K562 (cell line): Measurements from ENCODE around the gene C12orf75. TPM values are rescaled to one million over a fixed set of nuclear protein-coding genes. Genes with fewer than 3 reads are reported as not detected.

Experiments used
- ATAC-seq: fragments of 200-7000 bp; cut with Tn5 transposase; 3 replicates; pipeline ENCODE4 v1.9.1; 2020; ENCODE audit warnings: moderate library complexity
- BruUV-seq: library from RNA; stranded (reverse); fragments of 400-500 nt; replicated peaks from 2 replicates; lab custom pipeline; 2021; lab: Mats Ljungman, UMichigan
- CTCF ChIA-PET: fragments of 300-600 bp; formaldehyde crosslinking; extraction: SDS; loops from one replicate; lab custom pipeline; 2021; ENCODE audit warnings: low intra/inter-chr PET ratio; lab: Yijun Ruan, JAX
- POLR2A ChIA-PET: fragments of 300-600, 350-650 bp; sonication (Branson Sonifier 250); formaldehyde crosslinking; extraction: SDS; loops from one replicate; lab custom pipeline; 2021; ENCODE audit warnings: antibody characterized with exemption, inconsistent platforms; lab: Yijun Ruan, JAX
- DNase-seq, 4 experiments: peaks; one replicate each; pipeline versions ENCODE4 v3.0.0 to v3.0.0-alpha.2; 2011 to 2018; ENCODE audit warnings: low spot score in 3 of 4, mixed read lengths in 3 of 4; ENCODE audit errors: extremely low read depth in 1 of 4
- FAIRE-seq: peaks from 2 replicates; lab custom pipeline; 2011; peaks lifted over from hg19 to GRCh38; lab: Jason Lieb, UNC
- H2AFZ ChIP-seq: 2 replicates; pipeline ENCODE4 v1.6.0; 2011; ENCODE audit warnings: low read depth, low read length, control low read depth, inconsistent platforms
- H3K27ac ChIP-seq: fragments of 200-600 bp; 3 replicates; pipeline ENCODE4 v1.8.0; 2011; ENCODE audit warnings: low read depth, mild to moderate bottlenecking, control low read depth, inconsistent platforms, low read length, moderate library complexity, mixed read lengths; ENCODE audit errors: extremely low read depth
- H3K27me3 ChIP-seq, 2 experiments: fragments of 300-600 bp in 1 of 2; 2 replicates in 1 of 2; 3 replicates in 1 of 2; pipeline versions ENCODE4 v1.6.0 to v1.8.0; 2011; ENCODE audit warnings: inconsistent platforms in 2 of 2, low read length in 2 of 2, mild to moderate bottlenecking in 1 of 2, mixed read lengths in 1 of 2, moderate library complexity in 1 of 2; ENCODE audit not compliant: control insufficient read depth in 2 of 2, insufficient read depth in 2 of 2
- H3K36me3 ChIP-seq: fragments of 300-600 bp; 3 replicates; pipeline ENCODE4 v1.8.0; 2011; ENCODE audit warnings: mild to moderate bottlenecking, low read length, inconsistent platforms; ENCODE audit not compliant: control insufficient read depth, insufficient read depth
- H3K4me1 ChIP-seq, 2 experiments: fragments of 200-600 bp in 1 of 2; replicated peaks in 1 of 2; 2 replicates in 1 of 2; 3 replicates in 1 of 2; pipeline versions ENCODE4 v1.5.1 to v1.8.0; 2011; ENCODE audit warnings: inconsistent platforms in 2 of 2, low read length in 2 of 2, mild to moderate bottlenecking in 1 of 2, mixed read lengths in 1 of 2, moderate library complexity in 1 of 2; ENCODE audit not compliant: control insufficient read depth in 2 of 2, insufficient read depth in 2 of 2
- H3K4me2 ChIP-seq: 2 replicates; pipeline ENCODE4 v1.6.1; 2011; ENCODE audit warnings: low read length, control low read depth, inconsistent platforms, mixed read lengths; ENCODE audit not compliant: insufficient read depth
- H3K4me3 ChIP-seq: fragments of 200-600 bp; sonication (generic), shearing (Covaris generic); 2 replicates; pipeline ENCODE4 v1.5.1; 2016; ENCODE audit warnings: control low read depth, inconsistent platforms
- H3K79me2 ChIP-seq: fragments of 200-600 bp; 3 replicates; pipeline ENCODE4 v1.8.0; 2011; ENCODE audit warnings: low read length, inconsistent platforms; ENCODE audit not compliant: control insufficient read depth, insufficient read depth
- H3K9ac ChIP-seq, 2 experiments: 2 replicates each; pipeline versions ENCODE4 v1.6.0 to v1.6.1; 2011; ENCODE audit warnings: low read depth in 2 of 2, low read length in 2 of 2, control low read depth in 1 of 2, inconsistent platforms in 1 of 2, mild to moderate bottlenecking in 1 of 2, mixed read lengths in 1 of 2; ENCODE audit not compliant: insufficient read depth in 1 of 2
- H3K9me1 ChIP-seq: one replicate; pipeline ENCODE4 v1.6.0; 2011; ENCODE audit warnings: inconsistent platforms, mild to moderate bottlenecking, low read length, moderate library complexity; ENCODE audit not compliant: control insufficient read depth, insufficient read depth
- H3K9me3 ChIP-seq: replicated peaks from 2 replicates; pipeline ENCODE4 v1.5.1; 2011; ENCODE audit warnings: low read depth, low read length, inconsistent platforms; ENCODE audit not compliant: control insufficient read depth, insufficient read depth
- H4K20me1 ChIP-seq: replicated peaks from 2 replicates; pipeline ENCODE4 v1.6.1; 2011; ENCODE audit warnings: low read length, inconsistent platforms, mixed read lengths; ENCODE audit not compliant: control insufficient read depth, insufficient read depth
- BACH1 ChIP-seq: fragments of 200-800 bp; sonication (Bioruptor generic); IDR thresholded peaks from 2 replicates; pipeline ENCODE4 v1.6.1; 2016; ENCODE audit warnings: missing genetic modification characterization, missing compliant biosample characterization
- COPS2 ChIP-seq: fragments of 450-650 bp; conservative IDR thresholded peaks from 2 replicates; pipeline ENCODE4 v1.6.1; 2016; ENCODE audit warnings: mild to moderate bottlenecking, moderate library complexity
- KLF16 ChIP-seq: IDR thresholded peaks from 2 replicates; pipeline ENCODE4 v1.6.1; 2016; ENCODE audit warnings: antibody characterized with exemption
- NELFE ChIP-seq: IDR thresholded peaks from 2 replicates; pipeline ENCODE4 v1.6.1; 2011; ENCODE audit warnings: mild to moderate bottlenecking; ENCODE audit not compliant: insufficient read depth, insufficient read length
- RBM14 ChIP-seq: fragments of 200-400 bp; formaldehyde crosslinking; IDR thresholded peaks from 2 replicates; pipeline ENCODE4 v1.6.1; 2018; ENCODE audit warnings: low read depth, mild to moderate bottlenecking, low read length, moderate library complexity, borderline replicate concordance; ENCODE audit not compliant: insufficient read depth
- WGBS: fragments of 100-300 bp; shearing (Covaris generic); methylation state at CpG from one replicate; pipeline ENCODE4 v1.1.6; 2016; ENCODE audit warnings: low coverage, mixed read lengths; ENCODE audit not compliant: insufficient coverage; ENCODE audit errors: missing lambda C conversion rate; 5-methylcytosine and 5-hydroxymethylcytosine counted together
- in situ Hi-C: fragments of 300-500 bp; cut with MboI; formaldehyde crosslinking; loops from 4 replicates; pipeline ENCODE4 v1.15.0; 2018; ENCODE audit warnings: inconsistent platforms, mixed read lengths
- intact Hi-C: fragments of 100-400 bp; cut with micrococcal nuclease; formaldehyde crosslinking; loops from 2 replicates; pipeline ENCODE4 v1.14.2; 2022
- polyA plus RNA-seq, 8 experiments: library from polyadenylated mRNA; depleted of rRNA in 4 of 8; stranded (reverse) in 5 of 8; unstranded in 3 of 8; fragments of >200 nt; fragmentation: Nextera tagmentation in 2 of 8; fragmentation: Illumina TruSeq in 1 of 8; extraction: Ambion mirVana in 2 of 8; extraction: Trizol in 1 of 8; gene quantifications; 2 replicates each; pipeline versions ENCODE4 v1.2.1 to v1.2.3, GENCODE V29; 2011 to 2014; ENCODE audit warnings: inconsistent platforms in 1 of 8, missing spikeins in 1 of 8
- total RNA-seq, 7 experiments: library from RNA; depleted of rRNA in 6 of 7; stranded (reverse); fragments of >200 nt in 6 of 7; fragmentation: Illumina TruSeq in 2 of 7; extraction: Trizol in 2 of 7; gene quantifications; 2 replicates each; pipeline versions ENCODE4 v1.2.1 to v1.2.3, GENCODE V29; 2011 to 2021; ENCODE audit warnings: low replicate concordance in 1 of 7
- TF ChIP-seq, protein P1 (sequence below), 3 experiments: IDR thresholded peaks in 2 of 3; conservative IDR thresholded peaks in 1 of 3; 2 replicates each; pipeline ENCODE4 v1.5.1; 2011 to 2012; ENCODE audit warnings: low read length in 3 of 3, mild to moderate bottlenecking in 3 of 3, control low read depth in 2 of 3, improper control_type of control experiment in 1 of 3, inconsistent platforms in 1 of 3, low read depth in 1 of 3, mixed read lengths in 1 of 3, moderate library complexity in 1 of 3; ENCODE audit not compliant: insufficient read depth in 2 of 3
- TF ChIP-seq, protein P2 (sequence below): fragments of 450-650 bp; IDR thresholded peaks from one replicate; pipeline ENCODE4 v1.6.1; 2018; ENCODE audit warnings: mild to moderate bottlenecking, moderate library complexity; ENCODE audit not compliant: partially characterized antibody

The C12orf75 gene
- total and polyA plus RNA-seq, 9 of the 15 experiments (the other 6 are each of a cell fraction or from before 2014, with no cell fraction given) = 0.06 to 0.82 (median 0.26) TPM; not detected in 3

- H3K4me2 ChIP-seq = no peak overlapping the region
- H4K20me1 ChIP-seq = no peaks in the 10 kb centered on the region
- H3K9me1 ChIP-seq = no peaks in the 10 kb centered on the region
- CTCF ChIA-PET = no interaction called here
- DNase-seq (no peak), ATAC-seq (no peak), FAIRE-seq (no peak)
- H3K27me3 ChIP-seq = 0 out of 5 replicates have a peak, but pooled peaks cover 0 to 5% of the 10 kb centered on the region in 2 experiments
- no peaks in the 10 kb centered on the region for H3K4me1 ChIP-seq
- no peak overlapping the region for H3K27ac ChIP-seq
- H3K36me3 ChIP-seq = no peaks in the 10 kb centered on the region
- in situ Hi-C loops (no loop called here), intact Hi-C loops (no loop called here)
- no TSS peak for BruUV-seq
- TF ChIP-seq COPS2 (no peak), KLF16 (no peak), RBM14 (no peak), BACH1 (tag) (no peak), NELFE (no peak)
- TF ChIP-seq, protein P1, sequence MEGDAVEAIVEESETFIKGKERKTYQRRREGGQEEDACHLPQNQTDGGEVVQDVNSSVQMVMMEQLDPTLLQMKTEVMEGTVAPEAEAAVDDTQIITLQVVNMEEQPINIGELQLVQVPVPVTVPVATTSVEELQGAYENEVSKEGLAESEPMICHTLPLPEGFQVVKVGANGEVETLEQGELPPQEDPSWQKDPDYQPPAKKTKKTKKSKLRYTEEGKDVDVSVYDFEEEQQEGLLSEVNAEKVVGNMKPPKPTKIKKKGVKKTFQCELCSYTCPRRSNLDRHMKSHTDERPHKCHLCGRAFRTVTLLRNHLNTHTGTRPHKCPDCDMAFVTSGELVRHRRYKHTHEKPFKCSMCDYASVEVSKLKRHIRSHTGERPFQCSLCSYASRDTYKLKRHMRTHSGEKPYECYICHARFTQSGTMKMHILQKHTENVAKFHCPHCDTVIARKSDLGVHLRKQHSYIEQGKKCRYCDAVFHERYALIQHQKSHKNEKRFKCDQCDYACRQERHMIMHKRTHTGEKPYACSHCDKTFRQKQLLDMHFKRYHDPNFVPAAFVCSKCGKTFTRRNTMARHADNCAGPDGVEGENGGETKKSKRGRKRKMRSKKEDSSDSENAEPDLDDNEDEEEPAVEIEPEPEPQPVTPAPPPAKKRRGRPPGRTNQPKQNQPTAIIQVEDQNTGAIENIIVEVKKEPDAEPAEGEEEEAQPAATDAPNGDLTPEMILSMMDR (IDR thresholded peaks at IDR 0.05 in 2 of 3, conservative IDR thresholded peaks at IDR 0.05 in 1 of 3; ENCODE audit: insufficient read depth in 2 of 3, low read depth in 1 of 3, low read length in 3 of 3) = no peak
- TF ChIP-seq, protein P2, sequence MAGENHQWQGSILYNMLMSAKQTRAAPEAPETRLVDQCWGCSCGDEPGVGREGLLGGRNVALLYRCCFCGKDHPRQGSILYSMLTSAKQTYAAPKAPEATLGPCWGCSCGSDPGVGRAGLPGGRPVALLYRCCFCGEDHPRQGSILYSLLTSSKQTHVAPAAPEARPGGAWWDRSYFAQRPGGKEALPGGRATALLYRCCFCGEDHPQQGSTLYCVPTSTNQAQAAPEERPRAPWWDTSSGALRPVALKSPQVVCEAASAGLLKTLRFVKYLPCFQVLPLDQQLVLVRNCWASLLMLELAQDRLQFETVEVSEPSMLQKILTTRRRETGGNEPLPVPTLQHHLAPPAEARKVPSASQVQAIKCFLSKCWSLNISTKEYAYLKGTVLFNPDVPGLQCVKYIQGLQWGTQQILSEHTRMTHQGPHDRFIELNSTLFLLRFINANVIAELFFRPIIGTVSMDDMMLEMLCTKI = no peak
- H3K4me3 ChIP-seq = no peak overlapping the region
- H3K9me3 ChIP-seq = no peaks in the 10 kb centered on the region
- H2AFZ ChIP-seq = no peak overlapping the region
- no peaks in the 10 kb centered on the region for H3K79me2 ChIP-seq
- 0% methylated on average over 3 of the region's 3 CpGs for WGBS
- no peak overlapping the region for H3K9ac ChIP-seq
- POLR2A ChIA-PET = interaction anchor here (1.3 kb wide), 1 partner anchor 112 kb away, joined by 3 read pairs; the partner anchor contains the start of gene APPL2
These were observed 17.7 kb downstream of the C12orf75 start for GRCh38 chr12:105348142-105348541.
